GM11168 (cell line): ENCODE data around the gene FBXL14.

Source experiments
- in situ Hi-C: fragments of 300-500 bp; cut with MboI; formaldehyde crosslinking; loops from one replicate; pipeline ENCODE4 v1.12.0; 2022; ENCODE audit warnings: low sequenced_read_pairs; ENCODE audit not compliant: unreplicated experiment

Gene FBXL14

GRCh38 chr12:1519642-1520041 is 74.7 kb downstream of the FBXL14 start:
- in situ Hi-C loops = loop anchor here (5.0 kb wide), 1 partner anchor 58 kb away; no protein-coding TSS in a partner anchor

GRCh38 chr12:1518591-1519516 is 75.5 kb downstream of the FBXL14 start:
- in situ Hi-C loops = loop anchor here (5.0 kb wide), 1 partner anchor 58 kb away; no protein-coding TSS in a partner anchor

GRCh38 chr12:1517734-1518525 is 76.5 kb downstream of the FBXL14 start:
- in situ Hi-C loops = loop anchor here (5.0 kb wide), 1 partner anchor 59 kb away; no protein-coding TSS in a partner anchor

GRCh38 chr12:1517007-1517406 is 77.4 kb downstream of the FBXL14 start:
- in situ Hi-C loops = loop anchor here (5.0 kb wide), 1 partner anchor 60 kb away; no protein-coding TSS in a partner anchor
